ENCODE data around the gene CCDC171. TPM values are rescaled to one million over a fixed set of nuclear protein-coding genes. Genes with fewer than 3 reads are reported as not detected.

CCDC171 gene
- total and polyA plus RNA-seq, 12 donors, result 0.29 to 2.4 (median 1.6) TPM

GRCh38 chr9:15846611-15847010, 293.8 kb downstream of the CCDC171 start:
- DNase-seq, result no peak

GRCh38 chr9:15849871-15850270, 297.0 kb downstream of the CCDC171 start:
- 87 to 98% methylated on average over 1 of the region's 1 CpG for WGBS, 2 donors
- Histone ChIP-seq H3K4me1 (no peaks in the 10 kb centered on the region), H3K27ac (no peak overlapping the region), H3K27me3 (no peaks in the 10 kb centered on the region), H3K36me3 (peaks cover 0 to 6% (median 0%) of the 10 kb centered on the region in 9 donors), H3K9me3 (no peaks in the 10 kb centered on the region), H3K4me3 (no peak overlapping the region)
- intact Hi-C loops (cut with DNase I), result loop anchor here in 1 of 10 donors (10.0 kb wide), 1 partner anchor 65 kb away; no protein-coding TSS in a partner anchor
- TF ChIP-seq CTCF (IDR thresholded peaks at IDR 0.05), result no peak
- no peak for ATAC-seq
- DNase-seq, result no peak

More at GRCh38 chr9:15846611-15847010, 293.8 kb downstream of the CCDC171 start:
- Histone ChIP-seq H3K36me3 (peaks cover 0 to 6% (median 0%) of the 10 kb centered on the region in 9 donors), H3K27ac (no peak overlapping the region), H3K9me3 (no peaks in the 10 kb centered on the region), H3K4me1 (no peaks in the 10 kb centered on the region), H3K27me3 (no peaks in the 10 kb centered on the region), H3K4me3 (no peak overlapping the region)
- intact Hi-C loops (cut with DNase I), result no loop called here
- WGBS, 2 donors, result 81 to 85% methylated on average over 6 of the region's 6 CpGs
- ATAC-seq, result no peak
- TF ChIP-seq CTCF (IDR thresholded peaks at IDR 0.05), result no peak

GRCh38 chr9:15851766-15852165, 298.9 kb downstream of the CCDC171 start:
- peaks cover 0 to 5% (median 0%) of the 10 kb centered on the region in 9 donors for H3K36me3 ChIP-seq
- intact Hi-C loops (cut with DNase I), result loop anchor here in 1 of 10 donors (10.0 kb wide), 1 partner anchor 63 kb away; no protein-coding TSS in a partner anchor
- TF ChIP-seq CTCF (IDR thresholded peaks at IDR 0.05), result no peak
- H3K4me1 ChIP-seq, result no peaks in the 10 kb centered on the region
- WGBS, 2 donors, result 69 to 96% methylated on average over 2 of the region's 2 CpGs
- no peak overlapping the region for H3K4me3 ChIP-seq
- H3K27me3 ChIP-seq, result no peaks in the 10 kb centered on the region
- no peak for ATAC-seq
- no peak for DNase-seq
- no peaks in the 10 kb centered on the region for H3K9me3 ChIP-seq
- H3K27ac ChIP-seq, result no peak overlapping the region

GRCh38 chr9:15856591-15856990, 303.7 kb downstream of the CCDC171 start:
- intact Hi-C loops (cut with DNase I), result loop anchor here in 1 of 10 donors (10.0 kb wide), 1 partner anchor 58 kb away; no protein-coding TSS in a partner anchor
- no peak for ATAC-seq
- H3K9me3 ChIP-seq, result peaks cover 0 to 10% (median 0%) of the 10 kb centered on the region in 11 donors

More at GRCh38 chr9:15856591-15856990, 303.7 kb downstream of the CCDC171 start:
- Histone ChIP-seq H3K4me3 (no peak overlapping the region), H3K27me3 (no peaks in the 10 kb centered on the region), H3K36me3 (no peaks in the 10 kb centered on the region), H3K4me1 (no peaks in the 10 kb centered on the region), H3K27ac (no peak overlapping the region)
- DNase-seq, result no peak
- TF ChIP-seq CTCF (IDR thresholded peaks at IDR 0.05), result no peak
